Fibroblast of the aortic adventitia (primary cell): ENCODE results near the gene MYRIP. TPM values are rescaled to one million over a fixed set of nuclear protein-coding genes. Genes with fewer than 3 reads are reported as not detected.

Source experiments
- DNase-seq: peaks from one replicate; pipeline ENCODE4 v3.0.0-alpha.2; 2010; ENCODE audit warnings: low read depth
- H3K4me3 ChIP-seq: 2 replicates; pipeline ENCODE4 v1.5.1; 2011; ENCODE audit warnings: low read depth, mild to moderate bottlenecking, control low read depth, low read length, moderate library complexity
- total RNA-seq: library from RNA; depleted of rRNA; stranded (reverse); fragments of >200 nt; gene quantifications from 2 replicates; pipeline ENCODE4 v1.2.3, GENCODE V29; 2012; ENCODE audit warnings: low replicate concordance
- TF ChIP-seq, protein P1 (sequence below): IDR thresholded peaks from 2 replicates; pipeline ENCODE4 v1.5.1; 2011; ENCODE audit warnings: mild to moderate bottlenecking, low read length, control low read depth, inconsistent platforms; ENCODE audit not compliant: insufficient read depth

MYRIP gene
- total RNA-seq, 1 donor, result 8.6 TPM

DNA sequence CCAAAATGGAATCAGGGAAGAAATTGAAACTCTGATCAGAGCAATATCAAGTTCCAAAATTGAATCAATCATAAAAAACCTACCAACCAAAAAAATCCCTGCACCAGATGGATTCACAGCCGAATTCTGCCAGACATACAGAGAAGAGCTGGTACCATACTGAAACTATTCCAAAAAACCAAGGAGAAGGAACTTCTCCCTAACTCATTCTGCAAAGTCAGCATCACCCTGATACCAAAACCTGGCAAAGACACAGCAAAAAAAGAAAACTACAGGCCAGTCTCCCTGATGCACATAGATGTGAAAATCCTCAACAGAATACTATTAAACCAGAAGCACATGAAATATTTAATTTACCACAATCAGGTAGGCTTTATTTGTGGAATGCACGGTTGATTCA is 118.1 kb downstream of the MYRIP start:
- TF ChIP-seq, protein P1, sequence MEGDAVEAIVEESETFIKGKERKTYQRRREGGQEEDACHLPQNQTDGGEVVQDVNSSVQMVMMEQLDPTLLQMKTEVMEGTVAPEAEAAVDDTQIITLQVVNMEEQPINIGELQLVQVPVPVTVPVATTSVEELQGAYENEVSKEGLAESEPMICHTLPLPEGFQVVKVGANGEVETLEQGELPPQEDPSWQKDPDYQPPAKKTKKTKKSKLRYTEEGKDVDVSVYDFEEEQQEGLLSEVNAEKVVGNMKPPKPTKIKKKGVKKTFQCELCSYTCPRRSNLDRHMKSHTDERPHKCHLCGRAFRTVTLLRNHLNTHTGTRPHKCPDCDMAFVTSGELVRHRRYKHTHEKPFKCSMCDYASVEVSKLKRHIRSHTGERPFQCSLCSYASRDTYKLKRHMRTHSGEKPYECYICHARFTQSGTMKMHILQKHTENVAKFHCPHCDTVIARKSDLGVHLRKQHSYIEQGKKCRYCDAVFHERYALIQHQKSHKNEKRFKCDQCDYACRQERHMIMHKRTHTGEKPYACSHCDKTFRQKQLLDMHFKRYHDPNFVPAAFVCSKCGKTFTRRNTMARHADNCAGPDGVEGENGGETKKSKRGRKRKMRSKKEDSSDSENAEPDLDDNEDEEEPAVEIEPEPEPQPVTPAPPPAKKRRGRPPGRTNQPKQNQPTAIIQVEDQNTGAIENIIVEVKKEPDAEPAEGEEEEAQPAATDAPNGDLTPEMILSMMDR, result no peak
- DNase-seq, result no peak
- H3K4me3 ChIP-seq, result no peak overlapping the region

GRCh38 chr3:39933986-39934693 is 124.7 kb downstream of the MYRIP start:
- peak; percentile 21 for DNase-seq
- TF ChIP-seq, protein P1, result no peak
- no peak overlapping the region for H3K4me3 ChIP-seq

DNA sequence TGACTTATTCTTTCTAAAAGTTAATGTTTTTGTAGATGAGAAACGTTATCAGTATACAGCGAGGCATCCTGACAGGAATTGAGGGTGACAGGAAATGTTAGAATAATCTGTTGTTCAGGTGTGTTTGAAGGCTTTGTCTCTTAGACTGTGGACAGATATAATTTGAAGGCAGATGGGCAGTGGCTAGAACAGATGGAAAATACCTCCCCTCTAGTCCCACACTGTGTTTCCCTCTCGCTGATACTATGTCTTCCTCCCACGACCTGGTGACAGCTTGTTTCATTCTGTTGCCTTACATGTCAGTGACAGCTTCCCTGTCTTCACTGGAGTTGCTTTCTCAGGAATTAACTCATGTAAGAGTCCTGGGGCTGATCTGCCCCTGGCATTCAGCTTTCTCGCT is 125.3 kb downstream of the MYRIP start:
- no peak for DNase-seq
- no peak overlapping the region for H3K4me3 ChIP-seq
- TF ChIP-seq, protein P1, result no peak

DNA sequence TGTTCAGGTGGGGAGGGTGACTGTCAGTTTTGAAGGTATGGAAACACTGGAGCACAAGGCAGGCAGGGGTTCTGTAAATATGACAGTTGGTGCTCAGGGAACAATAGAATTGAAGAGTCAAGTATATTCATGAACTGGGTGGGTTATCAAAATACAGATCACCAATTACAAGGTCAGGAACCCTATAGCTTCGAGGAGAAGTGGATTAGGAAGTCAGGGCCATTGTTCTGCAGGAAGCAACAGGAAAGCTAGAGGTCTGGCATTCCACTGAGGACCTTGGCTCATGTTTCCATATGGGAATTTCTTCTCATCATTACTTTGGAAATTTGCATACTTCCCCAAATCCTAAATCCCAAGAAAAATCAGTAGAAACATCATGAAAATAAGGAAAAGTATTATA is 125.9 kb downstream of the MYRIP start:
- H3K4me3 ChIP-seq, result no peak overlapping the region
- TF ChIP-seq, protein P1, result no peak
- no peak for DNase-seq

DNA sequence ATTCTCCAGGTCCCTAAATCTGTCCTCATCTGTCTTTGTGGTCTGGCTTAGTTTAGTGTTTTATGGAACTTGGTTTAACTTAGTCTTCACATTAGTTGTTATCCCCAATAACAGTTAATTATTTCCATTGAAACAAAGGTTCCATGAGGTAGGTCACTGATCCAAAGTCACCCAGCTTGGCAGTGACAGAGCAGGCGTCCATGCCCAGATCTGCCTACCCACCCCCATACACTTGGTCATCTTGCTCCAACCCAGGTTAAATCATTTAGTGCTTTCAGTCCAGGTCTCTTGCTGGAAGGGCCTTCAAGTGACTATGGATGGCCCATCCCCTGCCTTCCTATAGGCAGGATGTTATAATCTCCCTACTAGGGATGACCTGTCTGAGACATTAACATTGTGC is 127.4 kb downstream of the MYRIP start:
- H3K4me3 ChIP-seq, result no peak overlapping the region
- TF ChIP-seq, protein P1, result no peak
- no peak for DNase-seq

DNA sequence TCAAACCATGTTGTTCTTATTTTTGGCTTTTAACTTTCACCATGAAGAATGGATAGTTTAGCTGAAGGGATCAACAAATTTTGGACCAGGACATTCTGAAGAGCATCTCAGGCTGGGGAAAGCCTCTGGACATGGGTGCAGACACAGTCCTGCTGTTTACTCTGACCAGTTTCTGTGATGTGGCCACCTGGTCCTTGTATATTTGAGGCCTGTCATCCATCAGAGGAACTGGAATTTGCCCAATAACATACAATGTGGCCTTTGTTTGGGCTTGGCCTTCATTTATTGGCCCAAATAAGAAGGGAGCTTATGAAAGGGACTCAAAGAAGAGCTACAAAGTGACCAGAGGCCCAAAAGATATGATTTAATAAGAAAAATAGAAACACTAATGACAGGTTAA is 127.9 kb downstream of the MYRIP start:
- no peak for DNase-seq
- TF ChIP-seq, protein P1, result no peak
- no peak overlapping the region for H3K4me3 ChIP-seq

DNA sequence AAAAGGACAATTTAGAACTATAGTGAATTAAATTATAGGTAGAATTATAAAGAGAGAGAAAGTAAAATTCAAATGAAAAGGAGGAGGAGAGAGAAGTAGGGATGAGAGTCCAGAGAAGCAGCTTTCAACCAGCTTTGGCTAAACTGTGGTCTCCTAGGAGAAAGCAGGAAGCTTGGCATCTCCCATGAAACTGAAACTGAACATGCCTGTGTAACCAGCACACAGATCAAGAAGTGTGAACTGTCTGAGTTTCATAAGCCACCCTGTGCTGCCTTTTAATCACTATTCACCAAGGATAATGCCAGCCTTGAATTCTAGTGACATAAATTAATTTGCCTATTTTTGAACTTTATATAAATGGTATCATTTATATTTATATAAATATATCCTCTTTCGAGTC is 128.5 kb downstream of the MYRIP start:
- DNase-seq, result no peak
- no peak overlapping the region for H3K4me3 ChIP-seq
- TF ChIP-seq, protein P1, result no peak
